ENCODE data around the gene PIK3CA.
"Not testable (repeated sequence)": the region's sequence is repeated elsewhere in the genome, so short reads cannot be mapped to it uniquely, and the experiment has no call there.

The PIK3CA gene

DNA sequence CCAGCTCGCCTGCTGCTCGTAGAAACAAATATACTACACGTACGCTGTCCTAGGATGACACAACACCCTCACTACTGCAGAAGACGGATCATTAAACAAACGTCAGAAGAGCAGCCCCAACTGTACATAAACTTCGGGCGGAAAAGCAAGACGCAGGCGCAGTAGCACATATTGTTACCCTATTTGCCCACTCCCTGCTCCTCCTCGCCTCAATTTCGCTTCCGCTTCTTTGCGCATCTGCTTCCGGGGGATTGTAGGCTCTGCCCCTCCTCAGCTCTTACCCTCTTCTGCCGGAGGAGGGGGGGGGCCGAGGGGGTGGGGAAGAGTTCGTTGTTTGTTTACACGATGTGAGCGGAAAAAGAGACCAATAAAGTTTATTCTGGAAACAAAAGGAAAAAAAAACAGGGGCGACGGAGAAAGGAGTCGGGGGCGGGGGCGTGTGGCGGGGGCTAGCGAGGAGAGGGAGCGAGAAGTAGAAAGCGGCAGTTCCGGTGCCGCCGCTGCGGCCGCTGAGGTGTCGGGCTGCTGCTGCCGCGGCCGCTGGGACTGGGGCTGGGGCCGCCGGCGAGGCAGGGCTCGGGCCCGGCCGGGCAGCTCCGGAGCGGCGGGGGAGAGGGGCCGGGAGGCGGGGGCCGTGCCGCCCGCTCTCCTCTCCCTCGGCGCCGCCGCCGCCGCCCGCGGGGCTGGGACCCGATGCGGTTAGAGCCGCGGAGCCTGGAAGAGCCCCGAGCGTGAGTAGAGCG is at the start of gene PIK3CA:
Gene PIK3CA, plus strand, starts transcription at position 485 of the 743 bp plus-strand sequence. CDS start 50,469 bp downstream, outside the sequence.
- in situ Hi-C loops (cut with MboI; ENCODE audit: low sequenced_read_pairs), result no loop called here

DNA sequence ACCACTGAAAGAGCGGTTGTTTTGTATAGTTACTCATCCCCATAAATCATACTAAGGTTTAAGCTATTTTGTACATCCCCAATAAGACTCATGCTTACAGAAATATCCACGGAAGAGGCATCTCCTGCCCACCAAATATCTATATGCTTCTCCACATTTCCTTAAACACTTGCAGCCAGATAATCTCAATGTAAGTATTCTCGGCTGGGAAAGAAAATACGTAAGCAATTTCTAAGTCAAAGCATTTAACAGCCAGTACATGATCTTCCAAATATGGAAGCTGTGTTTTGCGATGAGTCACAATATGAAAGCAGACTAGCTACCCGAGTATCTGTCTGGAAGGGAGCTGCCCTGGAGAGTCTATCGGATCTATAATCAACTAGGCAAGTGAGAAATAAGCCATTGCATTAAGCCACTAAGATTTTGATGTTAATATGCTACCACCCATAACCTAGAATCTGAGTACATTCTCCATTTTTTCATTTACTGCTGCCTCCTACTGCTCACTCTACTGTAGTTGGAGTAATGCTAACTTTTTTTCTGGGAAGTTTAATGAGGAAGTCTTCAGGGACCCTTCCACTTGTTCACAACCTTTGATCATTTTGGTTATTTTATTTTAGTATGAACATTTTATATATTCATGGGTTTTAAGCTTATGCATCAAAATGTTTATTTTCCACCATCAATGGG is 49.6 kb upstream of the PIK3CA start:
- in situ Hi-C loops (cut with MboI; ENCODE audit: low sequenced_read_pairs), result no loop called here

DNA sequence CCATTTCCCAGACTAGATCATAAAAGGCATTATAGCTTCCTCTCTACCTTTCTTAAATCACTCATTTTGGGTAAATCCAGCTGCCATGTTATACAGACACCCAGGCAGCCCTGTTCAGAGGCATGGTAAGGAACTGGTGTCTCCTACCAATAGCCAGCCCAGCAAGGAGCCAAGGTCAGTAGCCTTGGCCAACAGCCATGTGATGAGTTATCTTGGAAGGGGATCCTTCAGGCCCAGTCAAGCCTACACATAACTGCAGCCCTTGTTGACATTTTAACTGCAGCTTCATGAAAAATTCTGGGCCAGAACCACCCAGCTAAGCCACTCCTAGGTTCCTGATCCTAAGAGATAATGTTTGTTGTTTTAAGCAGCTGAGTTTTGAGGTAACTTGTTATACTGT is 47.5 kb upstream of the PIK3CA start:
- in situ Hi-C loops (cut with MboI; ENCODE audit: low sequenced_read_pairs), result no loop called here

DNA sequence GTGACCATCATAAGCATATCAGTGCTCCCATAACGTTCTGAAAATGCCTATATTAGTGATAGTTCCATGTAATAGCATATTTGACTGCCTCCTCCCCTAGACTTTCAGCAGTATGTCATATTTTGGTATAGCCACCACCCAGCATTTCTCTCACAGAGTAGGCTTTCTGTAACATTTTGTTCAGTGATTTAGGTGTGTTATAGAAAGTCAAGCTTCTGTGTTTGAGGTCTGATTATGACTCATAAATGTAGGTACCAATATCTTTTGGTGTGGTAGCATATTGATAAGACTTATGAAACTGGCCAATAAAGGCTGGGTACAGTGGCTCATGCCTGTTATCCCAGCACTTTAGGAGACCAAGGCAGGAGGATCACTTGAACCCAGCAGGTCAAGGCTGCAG is 42.3 kb upstream of the PIK3CA start:
- in situ Hi-C loops (cut with MboI; ENCODE audit: low sequenced_read_pairs), result no loop called here

DNA sequence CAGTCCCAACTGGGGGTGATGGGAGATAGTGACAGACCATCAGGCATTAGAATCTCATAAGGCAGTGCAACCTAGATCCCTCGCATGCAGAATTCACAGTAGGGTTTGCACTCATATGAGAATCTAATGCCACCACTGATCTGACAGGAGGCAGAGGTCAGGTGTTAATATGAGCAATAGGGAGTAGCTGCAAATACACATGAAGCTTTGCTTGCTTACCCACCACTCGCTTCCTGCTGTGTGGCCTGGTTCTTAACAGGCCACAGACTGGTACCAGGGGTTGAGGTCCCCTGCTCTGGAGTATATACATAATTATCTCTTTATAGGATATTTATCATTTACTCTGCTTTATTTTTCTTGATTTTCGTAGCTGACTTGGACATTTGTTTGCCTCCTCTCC is 40.5 kb upstream of the PIK3CA start:
- in situ Hi-C loops (cut with MboI; ENCODE audit: low sequenced_read_pairs), result no loop called here

DNA sequence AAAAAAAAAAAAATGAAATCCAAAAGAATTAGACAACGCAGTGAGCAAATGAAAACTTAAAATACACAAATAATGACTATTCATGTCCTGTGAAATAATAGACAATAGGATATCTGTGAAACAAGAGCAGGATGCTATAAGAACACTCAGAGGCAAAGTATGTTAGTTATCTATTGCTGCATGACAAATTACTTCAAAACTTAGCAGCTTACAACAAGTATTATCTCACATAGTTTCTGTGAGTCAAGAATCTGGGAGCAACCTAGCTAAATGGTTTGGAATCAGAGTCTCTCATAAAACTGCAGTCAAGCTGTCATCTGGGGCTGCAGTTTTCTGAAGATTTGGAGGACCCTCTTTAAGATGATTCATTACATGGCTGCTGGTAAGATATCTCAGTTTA is 40.1 kb upstream of the PIK3CA start:
- in situ Hi-C loops (cut with MboI; ENCODE audit: low sequenced_read_pairs), result no loop called here

DNA sequence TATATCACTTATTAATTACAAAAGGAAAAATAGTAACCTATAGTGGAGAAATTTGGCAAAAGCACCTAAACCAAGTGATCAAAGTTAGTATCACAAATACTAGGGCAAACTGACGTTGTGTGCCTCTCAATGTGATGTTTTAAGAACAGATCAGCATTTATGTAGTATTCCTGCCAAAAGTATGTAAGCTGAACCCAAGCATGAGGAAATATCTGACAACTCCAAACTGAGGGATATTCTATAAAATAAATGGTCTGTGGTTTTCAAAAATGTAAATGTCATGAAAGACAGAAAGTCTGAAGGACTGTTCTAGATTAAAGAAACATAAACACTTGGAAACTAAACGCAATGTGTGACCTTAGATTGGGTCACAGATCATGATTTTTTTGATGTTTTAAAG is 34.3 kb upstream of the PIK3CA start:
- in situ Hi-C loops (cut with MboI; ENCODE audit: low sequenced_read_pairs), result no loop called here

DNA sequence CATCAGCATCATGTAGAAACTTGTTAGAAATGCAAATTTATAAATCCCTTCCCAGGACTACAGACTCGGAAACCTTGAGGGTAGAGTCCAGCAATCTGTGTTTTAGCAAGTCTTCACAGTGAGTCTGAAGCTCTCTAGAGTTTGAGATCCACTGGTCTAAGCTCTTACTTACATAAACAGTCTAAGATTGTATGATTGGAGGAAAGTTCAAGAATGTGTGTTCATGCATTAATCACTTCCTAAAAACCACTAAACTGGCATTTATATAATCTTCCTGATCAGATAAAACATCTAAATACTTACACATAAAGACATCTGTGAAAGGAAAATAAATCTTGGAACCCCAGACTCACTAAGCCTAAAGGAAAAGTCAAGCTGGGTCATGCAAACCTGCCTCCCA is 32.7 kb upstream of the PIK3CA start:
- in situ Hi-C loops (cut with MboI; ENCODE audit: low sequenced_read_pairs), result not testable (repeated sequence)

DNA sequence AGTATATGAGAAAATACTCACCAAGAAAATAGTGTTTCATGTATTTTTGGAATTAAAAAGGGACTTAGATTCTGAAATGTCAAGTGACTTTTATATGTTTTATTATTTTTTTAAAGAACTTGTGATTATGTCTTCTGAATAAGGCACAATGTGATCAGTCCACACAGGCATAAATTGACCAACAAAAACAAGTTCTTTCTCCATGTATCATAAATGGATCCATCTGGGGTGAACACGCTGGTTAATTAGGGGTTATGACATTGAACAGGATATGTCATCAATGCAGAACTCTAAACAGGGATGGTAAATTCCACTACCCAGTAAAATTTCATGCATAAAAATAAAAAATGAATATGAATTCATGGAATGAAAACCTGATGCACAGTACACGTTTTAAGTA is 31.3 kb upstream of the PIK3CA start:
- in situ Hi-C loops (cut with MboI; ENCODE audit: low sequenced_read_pairs), result no loop called here

DNA sequence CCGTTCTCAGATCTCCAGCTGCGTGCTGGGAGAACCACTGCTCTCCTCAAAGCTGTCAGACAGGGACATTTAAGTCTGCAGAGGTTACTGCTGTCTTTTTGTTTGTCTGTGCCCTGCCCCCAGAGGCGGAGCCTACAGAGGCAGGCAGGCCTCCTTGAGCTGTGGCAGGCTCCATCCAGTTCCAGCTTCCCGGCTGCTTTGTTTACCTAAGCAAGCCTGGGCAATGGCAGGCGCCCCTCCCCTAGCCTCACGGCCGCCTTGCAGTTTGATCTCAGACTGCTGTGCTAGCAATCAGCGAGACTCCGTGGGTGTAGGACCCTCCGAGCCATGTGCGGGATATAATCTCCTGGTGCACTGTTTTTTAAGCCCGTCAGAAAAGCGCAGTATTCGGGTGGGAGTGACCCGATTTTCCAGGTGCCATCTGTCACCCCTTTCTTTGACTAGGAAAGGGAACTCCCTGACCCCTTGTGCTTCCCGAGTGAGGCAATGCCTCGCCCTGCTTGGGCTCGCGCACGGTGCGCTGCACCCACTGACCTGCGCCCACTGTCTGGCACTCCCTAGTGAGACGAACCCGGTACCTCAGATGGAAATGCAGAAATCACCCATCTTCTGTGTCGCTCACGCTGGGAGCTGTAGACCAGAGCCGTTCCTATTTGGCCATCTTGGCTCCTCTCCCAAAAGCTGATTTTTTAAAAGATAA is 15.8 kb upstream of the PIK3CA start:
- in situ Hi-C loops (cut with MboI; ENCODE audit: low sequenced_read_pairs), result not testable (repeated sequence)

DNA sequence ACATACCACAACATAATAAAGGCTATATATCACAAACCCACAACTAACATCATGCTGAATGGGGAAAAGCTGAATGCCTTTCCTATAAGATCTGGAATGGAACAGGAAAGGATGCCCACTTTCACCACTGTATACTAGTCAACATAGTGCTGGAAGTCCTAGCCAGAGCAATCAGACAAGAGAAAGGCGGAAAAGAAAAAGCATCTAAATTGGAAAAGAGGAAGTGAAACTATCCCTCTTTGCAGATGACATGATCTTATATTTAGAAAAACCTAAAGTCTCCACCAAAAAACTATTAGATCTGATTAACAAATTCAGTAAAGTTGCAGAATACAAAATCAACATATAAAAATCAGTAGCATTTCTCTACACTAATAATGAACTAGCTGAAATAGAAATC is 14.6 kb upstream of the PIK3CA start:
- in situ Hi-C loops (cut with MboI; ENCODE audit: low sequenced_read_pairs), result no loop called here

DNA sequence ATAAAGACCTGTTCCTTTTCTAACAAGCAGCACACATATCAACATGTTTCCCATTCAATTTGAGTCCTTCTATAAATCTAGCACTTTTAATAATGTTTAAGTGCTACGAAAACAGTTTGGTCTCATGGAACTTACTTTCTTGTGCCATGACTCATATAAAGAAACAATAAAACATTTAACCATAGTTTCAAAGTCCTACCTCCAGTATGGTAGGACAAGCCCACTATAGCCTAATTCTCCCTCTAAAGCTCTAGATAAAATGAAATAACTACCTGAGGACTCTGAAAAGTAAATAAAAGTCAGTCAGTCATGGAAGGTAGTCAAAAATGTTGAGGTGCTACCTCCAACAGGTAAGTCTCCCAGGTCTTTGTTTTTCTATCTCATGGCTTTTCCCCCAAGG is 12.0 kb upstream of the PIK3CA start:
- in situ Hi-C loops (cut with MboI; ENCODE audit: low sequenced_read_pairs), result no loop called here

DNA sequence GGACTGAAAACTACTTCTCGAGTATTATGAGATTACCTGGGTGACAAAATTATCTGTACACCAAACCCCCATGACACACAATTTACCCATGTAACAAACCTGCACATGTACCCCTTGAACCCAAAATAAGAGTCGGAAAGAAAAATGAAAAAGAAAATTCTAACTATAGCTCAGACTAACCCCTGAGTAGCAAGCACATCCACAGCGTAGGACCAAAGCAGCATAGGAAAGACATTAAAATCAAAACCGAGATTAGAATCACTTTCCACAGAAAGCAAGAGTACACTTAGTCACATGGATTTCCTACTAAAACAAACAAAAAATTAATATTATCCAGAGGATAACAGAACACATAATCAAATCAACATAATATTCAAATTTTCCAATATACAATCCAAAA is 6.3 kb upstream of the PIK3CA start:
- in situ Hi-C loops (cut with MboI; ENCODE audit: low sequenced_read_pairs), result no loop called here

DNA sequence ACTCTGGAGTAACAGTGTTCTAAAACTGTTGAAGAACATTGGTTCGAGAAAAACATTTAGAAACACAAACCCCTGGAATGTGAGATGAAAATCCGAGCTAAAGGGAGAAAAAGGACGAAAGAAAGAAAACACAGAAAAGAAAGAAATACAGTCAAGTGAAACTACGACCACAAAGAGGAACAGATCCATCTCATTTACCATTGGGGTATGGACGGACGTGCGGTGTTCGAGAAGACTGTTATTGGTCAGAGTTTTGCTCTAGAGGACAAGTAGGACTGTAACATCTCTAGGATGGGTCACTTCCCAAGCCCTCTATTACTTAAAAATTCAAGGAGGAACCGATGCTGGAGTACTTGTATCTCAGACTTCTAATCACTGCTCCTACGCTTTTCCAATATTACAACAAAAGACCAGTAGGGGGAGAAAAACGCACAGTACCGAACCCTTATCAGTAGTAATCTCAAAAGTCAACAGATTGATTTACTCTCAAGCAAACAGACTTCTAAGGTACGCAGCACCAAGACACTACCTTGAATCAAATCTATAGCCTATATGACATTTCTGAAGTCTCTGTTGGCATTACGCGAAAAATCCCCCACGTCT is 1.1 kb upstream of the PIK3CA start:
- in situ Hi-C loops (cut with MboI; ENCODE audit: low sequenced_read_pairs), result no loop called here

DNA sequence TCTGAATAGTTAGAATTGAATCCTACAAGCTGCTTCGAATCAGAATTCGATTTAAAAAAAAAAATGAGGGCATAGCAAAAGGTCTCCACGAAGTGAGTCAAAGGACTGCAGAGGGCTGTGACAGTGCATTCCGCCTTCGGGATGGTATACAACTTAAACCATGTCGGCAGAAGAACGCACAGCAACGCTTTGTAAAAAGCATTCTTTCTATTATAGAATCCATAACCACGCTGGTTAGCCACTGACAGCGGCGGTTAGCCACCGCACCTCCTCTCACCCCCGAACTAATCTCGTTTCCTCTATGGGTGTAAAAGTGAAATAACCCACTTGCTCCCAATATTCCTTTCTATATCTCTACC is 664 bp upstream of the PIK3CA start:
- in situ Hi-C loops (cut with MboI; ENCODE audit: low sequenced_read_pairs), result no loop called here

DNA sequence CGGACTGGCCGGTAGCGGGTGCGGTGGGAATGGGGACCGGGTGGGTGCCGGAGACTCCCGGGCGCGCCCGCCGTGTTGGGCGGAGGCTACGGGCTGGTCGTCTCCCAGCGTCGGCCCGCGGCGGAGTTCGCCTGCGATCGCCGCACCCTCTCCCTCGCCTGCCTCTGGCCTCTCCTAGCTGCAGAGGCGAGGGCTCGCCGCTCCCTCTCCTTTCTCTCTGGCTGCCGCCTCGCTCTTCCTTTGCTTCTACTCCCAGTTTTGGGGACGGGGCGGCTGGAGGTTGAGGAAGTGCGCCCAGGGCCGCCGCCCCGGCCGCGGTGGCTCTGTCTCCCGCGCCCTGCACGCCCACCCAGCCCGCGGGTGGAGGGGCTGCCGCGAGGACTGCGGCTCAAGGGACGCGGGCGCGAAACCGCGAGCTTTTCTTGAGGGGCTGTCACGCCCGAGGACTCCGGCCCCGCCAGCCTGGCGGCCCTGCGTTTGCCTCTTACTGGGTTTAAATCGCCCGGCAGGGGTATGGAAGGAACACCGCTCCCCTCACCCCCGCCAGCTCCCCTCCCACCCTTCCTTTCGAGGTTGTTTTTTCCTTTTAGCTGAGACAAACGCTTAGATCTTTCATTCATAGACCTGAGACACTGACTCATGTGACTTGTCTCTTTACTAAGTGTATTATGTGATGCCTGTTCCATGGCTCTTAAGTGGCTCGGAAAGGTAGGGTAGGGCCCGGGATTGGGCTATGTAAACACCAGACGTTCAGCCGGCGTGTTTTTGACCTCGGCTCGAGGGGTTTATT is 654 bp downstream of the PIK3CA start:
- in situ Hi-C loops (cut with MboI; ENCODE audit: low sequenced_read_pairs), result no loop called here

DNA sequence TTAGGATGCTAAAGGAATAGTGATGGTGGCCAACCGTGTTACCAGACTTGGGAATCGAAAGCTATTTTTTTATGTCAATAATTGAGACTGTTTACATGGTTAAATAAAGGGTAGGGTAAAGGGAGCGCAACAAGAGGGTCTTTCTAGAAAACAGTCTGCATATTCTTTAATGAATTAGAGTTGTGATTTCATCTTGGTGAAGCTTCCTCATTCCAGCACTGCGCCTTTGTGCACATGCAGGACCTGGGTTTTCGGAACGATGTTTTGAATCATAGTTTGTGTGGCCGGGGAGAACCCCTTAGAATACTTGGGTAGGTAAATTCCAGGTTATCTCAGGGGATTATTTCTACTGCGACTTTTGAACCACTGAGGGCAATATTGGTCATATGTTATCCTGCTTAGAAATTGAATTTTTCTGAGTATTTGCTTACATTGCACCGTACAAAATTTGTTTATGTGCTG is 1.3 kb downstream of the PIK3CA start:
- in situ Hi-C loops (cut with MboI; ENCODE audit: low sequenced_read_pairs), result no loop called here

DNA sequence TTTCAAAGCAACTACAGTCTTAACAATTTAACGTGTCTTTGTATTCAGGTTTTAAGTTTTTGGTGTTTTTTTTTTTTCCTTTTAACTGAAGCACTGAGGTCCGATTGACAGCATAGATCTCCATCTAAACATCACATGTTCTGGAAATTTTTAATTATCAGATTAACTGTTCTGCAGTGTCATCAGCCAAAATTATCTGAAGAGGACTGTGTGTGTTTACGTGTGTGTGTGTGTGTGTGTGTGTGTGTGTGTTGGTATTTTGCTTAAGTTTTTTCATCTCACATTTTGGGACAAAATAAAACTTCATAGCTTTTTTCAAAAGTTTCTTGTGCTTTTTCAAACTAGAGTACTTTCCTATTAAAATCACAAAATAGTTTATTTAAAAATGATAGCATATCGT is 1.8 kb downstream of the PIK3CA start:
- in situ Hi-C loops (cut with MboI; ENCODE audit: low sequenced_read_pairs), result no loop called here

DNA sequence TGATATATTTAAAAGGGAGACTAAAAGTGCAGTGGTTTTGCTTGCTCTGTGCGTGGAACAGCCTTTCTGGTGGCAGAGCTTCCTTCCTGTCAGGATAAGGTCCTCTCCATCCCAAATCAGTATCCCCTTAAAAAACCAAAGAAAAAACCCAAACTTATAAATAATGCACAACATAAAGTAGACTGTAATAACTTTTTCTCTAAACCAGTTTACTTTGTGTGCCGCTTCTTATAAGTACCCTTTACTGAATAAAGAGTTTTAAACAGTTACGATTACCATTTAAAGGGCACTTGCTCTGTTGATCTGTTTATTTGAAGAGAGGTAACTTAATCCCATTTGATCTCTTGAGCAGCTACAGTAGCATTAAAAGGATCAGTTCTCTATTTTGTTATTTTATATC is 2.5 kb downstream of the PIK3CA start:
- in situ Hi-C loops (cut with MboI; ENCODE audit: low sequenced_read_pairs), result no loop called here

DNA sequence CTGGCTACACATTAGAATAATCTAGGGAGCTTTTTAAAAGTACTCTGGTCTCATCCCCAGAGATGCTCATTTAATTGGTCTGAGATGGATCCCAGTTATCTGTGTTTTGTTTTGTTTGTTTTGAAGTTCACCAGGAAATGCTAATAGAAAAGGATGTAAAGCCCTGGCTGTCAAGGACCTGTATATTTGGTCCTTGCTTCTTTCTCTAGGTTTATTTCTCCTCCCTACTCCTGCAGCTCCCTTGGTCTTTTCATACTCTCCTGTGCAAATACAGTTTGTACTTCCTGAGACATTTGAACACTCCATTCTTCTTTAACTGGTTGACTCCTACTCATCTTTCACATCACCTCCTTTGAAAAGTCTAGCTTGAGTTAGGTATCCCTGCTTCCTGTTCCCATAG is 3.3 kb downstream of the PIK3CA start:
- in situ Hi-C loops (cut with MboI; ENCODE audit: low sequenced_read_pairs), result no loop called here

DNA sequence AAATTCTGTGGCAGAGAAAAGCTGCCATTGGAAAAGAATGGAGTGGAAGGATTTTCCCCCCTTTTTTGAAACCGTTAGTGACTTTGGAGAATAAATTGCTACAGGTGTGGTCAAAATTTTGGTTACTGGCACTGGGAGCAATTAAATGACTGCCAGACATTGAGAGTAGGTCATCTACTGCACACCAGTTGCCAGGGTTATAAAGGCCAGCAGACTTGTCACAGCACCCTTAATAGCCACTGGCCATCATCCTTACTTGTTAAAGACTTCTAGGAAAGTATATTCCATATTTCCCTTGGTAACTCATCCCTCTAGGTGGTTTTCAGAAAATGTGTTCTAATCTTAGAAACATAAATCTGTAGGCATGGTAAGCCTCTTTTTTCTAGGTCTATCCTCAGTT is 8.0 kb downstream of the PIK3CA start:
- in situ Hi-C loops (cut with MboI; ENCODE audit: low sequenced_read_pairs), result no loop called here

Measured in HL-60/S4 treated with phorbol 12-myristate 13-acetate at 8.2 ng/mL for 4 days and 3 days (cell line).